Measurements from ENCODE around the gene ZNF672.

ZNF672 gene

GRCh38 chr1:248891758-248892157 lies 53.7 kb downstream of the ZNF672 start:
- no peak for DNase-seq

- no peak for DNase-seq
These were observed 54.6 kb downstream of the ZNF672 start for GRCh38 chr1:248892590-248892989.

- DNase-seq, result no peak
These were observed 56.8 kb downstream of the ZNF672 start for GRCh38 chr1:248894837-248895236.

GRCh38 chr1:248897412-248898337 lies 59.7 kb downstream of the ZNF672 start:
- DNase-seq, result no peak
